Heart right ventricle (tissue), 16 donors: ENCODE measurements around the gene MRPL18. TPM values are rescaled to one million over a fixed set of nuclear protein-coding genes. Genes with fewer than 3 reads are reported as not detected.

Source experiments
- ATAC-seq, 8 donors: fragments of 200-7000 bp; cut with Tn5 transposase; one replicate each; pipeline ENCODE4 v1.9.1; 2020; ENCODE audit warnings: mild to moderate bottlenecking in 8 of 8, moderate library complexity in 8 of 8, moderate number of reproducible peaks in 1 of 8
- DNase-seq, 2 donors: peaks; one replicate each; pipeline ENCODE4 v3.0.0-alpha.2; 2020
- H3K27ac ChIP-seq, 10 donors: fragments of 200-600 bp; sonication (generic) in 2 of 10; one replicate each; pipeline versions ENCODE4 v1.5.0 to v1.8.0; 2020 to 2022; ENCODE audit warnings: mild to moderate bottlenecking in 3 of 10
- H3K27me3 ChIP-seq, 7 donors: fragments of 200-600 bp; one replicate each; pipeline ENCODE4 v1.8.0; 2021 to 2022; ENCODE audit warnings: mild to moderate bottlenecking in 2 of 7
- H3K36me3 ChIP-seq, 9 donors: fragments of 200-600 bp; sonication (generic) in 1 of 9; one replicate each; pipeline versions ENCODE4 v1.5.0 to v1.8.0; 2020 to 2022; ENCODE audit warnings: mild to moderate bottlenecking in 2 of 9
- H3K4me1 ChIP-seq, 9 donors: fragments of 200-600 bp; sonication (generic) in 1 of 9; one replicate each; pipeline versions ENCODE4 v1.5.0 to v1.8.0; 2020 to 2022; ENCODE audit warnings: mild to moderate bottlenecking in 4 of 9
- H3K4me3 ChIP-seq, 10 donors: fragments of 200-600 bp; sonication (generic) in 2 of 10; one replicate each; pipeline versions ENCODE4 v1.5.0 to v1.8.0; 2020 to 2022; ENCODE audit warnings: mild to moderate bottlenecking in 7 of 10, moderate library complexity in 2 of 10
- H3K9me3 ChIP-seq, 11 donors: fragments of 200-600 bp in 10 of 11; sonication (generic) in 2 of 11; one replicate each; pipeline versions ENCODE4 v1.5.0 to v1.8.0; 2013 to 2022; ENCODE audit warnings: mild to moderate bottlenecking in 2 of 11, control low read depth in 1 of 11, moderate library complexity in 1 of 11
- CTCF ChIP-seq, 9 donors: fragments of 200-600 bp; sonication (generic) in 2 of 9; IDR thresholded peaks; one replicate each; pipeline versions ENCODE4 v1.5.0 to v1.8.0; 2021 to 2022; ENCODE audit warnings: antibody characterized with exemption in 9 of 9, mild to moderate bottlenecking in 5 of 9, moderate library complexity in 1 of 9
- WGBS, 2 donors: extraction: QIAGEN DNeasy Blood & Tissue Kit; methylation state at CpG; one replicate each; pipeline ENCODE4 v1.1.7; 2013; ENCODE audit warnings: inconsistent platforms in 1 of 2; 5-methylcytosine and 5-hydroxymethylcytosine counted together
- intact Hi-C, 10 donors: fragments of 100-400 bp; cut with DNase I; formaldehyde crosslinking; loops; one replicate each; pipeline versions ENCODE4 v1.11.1 to v1.14.2; 2022
- polyA plus RNA-seq, 2 donors: library from polyadenylated mRNA; stranded (reverse); fragments of 200-250 nt; gene quantifications; one replicate each; pipeline ENCODE4 v1.2.3, GENCODE V29; 2013
- total RNA-seq, 10 donors: library from RNA; stranded (reverse); fragmentation: NEBNext Ultra II Directional in 3 of 10; extraction: Animal tissue kit (Norgen Biotek cat#: 25700) in 3 of 10; gene quantifications; one replicate each; pipeline versions ENCODE4 v1.2.1 to v1.2.4, GENCODE V29; 2021 to 2023
- donor health status: Arrhythmogenic right ventricular cardiomyopathy.
- donor health status: ischemic (EF 13 %, LVEDD 7.1; RV severe dilation, severe dysfunction).
- donor health status: healthy with polysubstance abuse.
- donor health status: DM: no; HTN: yes; CAD: no.
- donor health status: DM: no; HTN: no; CAD: no.
- donor health status: ischemic (EF 25% LVEDD 6.9; RV normal size, moderate dysfunction).
- donor health status: ischemic (EF 25% LVEDD 5.7; RV mildly dilated, moderate dysfunction).
- donor health status: healthy.
- donor health status: DM: yes; HTN: yes; CAD: no.
- donor health status: Ischemic cardiomyopathy.
- donor health status: ischemic (EF 35%, LVEDD 5.7; RV mildly dilated, moderate dysfunction).
- donor health status: nonischemic (EF 11% LVEDD 7.7; RV severe dilation, severe dysfunction).
- donor health status: DM: yes; HTN: yes; CAD: no.
- donor health status: PGD.
- donor health status: ischemic (EF 29% LVEDD 5.4; RV normal size, mild dysfunction).
- donor health status: nonischemic (EF 23%, LVEDD 6.1; RV moderate dilation, normal function).

MRPL18 gene
- total and polyA plus RNA-seq, 12 donors = 53.9 to 131 (median 59.8) TPM

GRCh38 chr6:159756508-159756907 is 33.8 kb upstream of the MRPL18 start:
- Histone ChIP-seq H3K4me1 (peaks cover 0 to 20% (median 12%) of the 10 kb centered on the region in 9 donors), H3K9me3 (no peaks in the 10 kb centered on the region), H3K4me3 (no peak overlapping the region), H3K36me3 (peaks cover 0 to 76% (median 24%) of the 10 kb centered on the region in 9 donors), H3K27me3 (no peaks in the 10 kb centered on the region), H3K27ac (no peak overlapping the region)
- intact Hi-C loops = loop anchor here in 1 of 10 donors (10.0 kb wide), 1 partner anchor 62 kb away; the partner anchor contains the start of gene SOD2
- no peak for ATAC-seq
- no peak for DNase-seq
- no peak for TF ChIP-seq CTCF (IDR thresholded peaks at IDR 0.05)
- WGBS, 2 donors = 83 to 84% methylated on average over 4 of the region's 4 CpGs

GRCh38 chr6:159758031-159759001 is 32.0 kb upstream of the MRPL18 start:
- H3K27ac ChIP-seq = no peak overlapping the region
- ATAC-seq = no peak
- peaks cover 0 to 61% (median 8%) of the 10 kb centered on the region in 9 donors for H3K36me3 ChIP-seq

DNA sequence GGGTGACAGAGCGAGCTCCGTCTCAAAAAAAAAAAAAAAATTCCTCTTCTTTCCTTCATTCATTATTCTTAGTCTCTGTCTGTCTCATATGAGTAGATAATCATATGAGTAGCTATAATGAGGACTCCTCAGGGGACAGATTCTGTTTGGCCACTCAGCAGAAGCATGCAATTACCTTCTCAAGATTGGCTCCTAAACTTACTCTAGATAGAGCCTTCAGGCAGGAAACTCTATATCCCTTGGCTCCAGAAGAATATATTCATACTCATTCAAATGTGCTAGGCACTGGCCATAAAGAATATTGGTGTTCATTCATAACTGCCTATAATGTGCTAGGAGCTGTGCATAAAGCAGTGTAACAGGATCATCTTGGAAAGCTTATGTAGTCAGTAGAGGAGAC is 30.6 kb upstream of the MRPL18 start:
- TF ChIP-seq CTCF (IDR thresholded peaks at IDR 0.05) = no peak
- 17 to 50% methylated on average over 1 of the region's 2 CpGs for WGBS, 2 donors
- H3K9me3 ChIP-seq = no peaks in the 10 kb centered on the region
- no peak overlapping the region for H3K27ac ChIP-seq
- DNase-seq = no peak
- H3K36me3 ChIP-seq = peaks cover 0 to 60% (median 5%) of the 10 kb centered on the region in 9 donors
- ATAC-seq = no peak
- H3K27me3 ChIP-seq = no peaks in the 10 kb centered on the region
- intact Hi-C loops = loop anchor here in 7 of 10 donors (5.0 to 10.0 kb wide), 3 partner anchors 32 to 67 kb away; partner anchors contain the start of genes SOD2 (in 4 of the 7) and WTAP (in 4 of the 7)
- H3K4me1 ChIP-seq = peaks cover 3 to 30% (median 19%) of the 10 kb centered on the region in 9 donors
- no peak overlapping the region for H3K4me3 ChIP-seq

More at GRCh38 chr6:159758031-159759001, 32.0 kb upstream of the MRPL18 start:
- 93 to 94% methylated on average over 7 of the region's 7 CpGs for WGBS, 2 donors
- Histone ChIP-seq H3K4me1 (peaks cover 3 to 29% (median 19%) of the 10 kb centered on the region in 9 donors), H3K9me3 (no peaks in the 10 kb centered on the region), H3K4me3 (no peak overlapping the region), H3K27me3 (no peaks in the 10 kb centered on the region)
- intact Hi-C loops = loop anchor here in 1 of 10 donors (10.0 kb wide), 1 partner anchor 64 kb away; the partner anchor contains the start of gene SOD2
- DNase-seq = no peak
- TF ChIP-seq CTCF (IDR thresholded peaks at IDR 0.05) = no peak

DNA sequence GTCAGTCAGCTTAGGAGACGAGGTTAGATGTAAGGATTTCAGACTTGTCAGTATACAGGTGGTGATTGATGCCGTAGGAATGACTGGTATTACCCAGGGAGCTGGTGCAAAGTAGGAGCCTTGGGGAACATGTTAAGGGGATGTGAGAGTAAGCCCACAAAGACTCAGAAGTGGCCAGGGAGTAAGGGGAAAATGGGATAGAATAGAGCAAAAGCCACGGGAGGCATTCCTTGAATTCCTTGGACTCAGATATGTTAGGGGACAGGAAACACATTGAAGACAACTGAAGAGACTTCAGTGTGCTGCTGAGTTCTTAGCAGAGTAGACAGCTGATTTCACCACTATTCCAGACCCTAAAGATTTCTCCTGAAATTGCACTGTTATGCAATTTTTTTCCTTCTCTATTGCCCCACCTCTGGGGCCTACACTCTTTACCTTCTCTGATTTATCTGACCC is 29.6 kb upstream of the MRPL18 start:
- H3K36me3 ChIP-seq = peaks cover 0 to 59% (median 5%) of the 10 kb centered on the region in 9 donors
- no peak for TF ChIP-seq CTCF (IDR thresholded peaks at IDR 0.05)
- DNase-seq = no peak
- H3K4me3 ChIP-seq = peak overlapping the region in 6 of 10 donors; percentile 83 to 100 (median 98)
- peaks cover 3 to 30% (median 19%) of the 10 kb centered on the region in 9 donors for H3K4me1 ChIP-seq
- H3K9me3 ChIP-seq = no peaks in the 10 kb centered on the region
- no peaks in the 10 kb centered on the region for H3K27me3 ChIP-seq
- intact Hi-C loops = loop anchor here in 6 of 10 donors (5.0 to 10.0 kb wide), 3 partner anchors 33 to 68 kb away; partner anchors contain the start of genes WTAP (in 4 of the 6) and SOD2 (in 3 of the 6)
- no peak for ATAC-seq
- H3K27ac ChIP-seq = peak overlapping the region in 7 of 10 donors; percentile 96 to 99 (median 97)
- WGBS, 2 donors = 43 to 47% methylated on average over 3 of the region's 3 CpGs
